ENCODE measurements around the gene PROS1. TPM values are rescaled to one million over a fixed set of nuclear protein-coding genes. Genes with fewer than 3 reads are reported as not detected.
A peak's percentile ranks its signal among the peaks of the same experiment; 100 is the strongest.

Gene PROS1
- total RNA-seq, 1 donor from 2014 or later = 12.0 TPM

- H3K27ac Mint-ChIP-seq (ENCODE audit: unreplicated experiment) = no peak overlapping the region
- no peaks in the 10 kb centered on the region for H3K4me1 Mint-ChIP-seq
- no peak for DNase-seq (ENCODE audit: low read depth, low spot score)
- no peak for TF ChIP-seq CTCF (conservative IDR thresholded peaks at IDR 0.05)
- H3K27me3 Mint-ChIP-seq (ENCODE audit: low read depth) = no peaks in the 10 kb centered on the region
- no peak overlapping the region for H3K4me3 Mint-ChIP-seq
- no peaks in the 10 kb centered on the region for H3K36me3 Mint-ChIP-seq (ENCODE audit: low read depth)
- H3K9me3 Mint-ChIP-seq = no peaks in the 10 kb centered on the region
Measured at GRCh38 chr3:93988764-93989163, 15.1 kb upstream of the PROS1 start.

GRCh38 chr3:93988283-93988682, 14.6 kb upstream of the PROS1 start:
- no peaks in the 10 kb centered on the region for H3K9me3 Mint-ChIP-seq
- H3K36me3 Mint-ChIP-seq (ENCODE audit: low read depth) = no peaks in the 10 kb centered on the region
- no peaks in the 10 kb centered on the region for H3K27me3 Mint-ChIP-seq (ENCODE audit: low read depth)
- H3K4me3 Mint-ChIP-seq = no peak overlapping the region
- DNase-seq (ENCODE audit: low read depth, low spot score) = no peak
- H3K4me1 Mint-ChIP-seq = no peaks in the 10 kb centered on the region
- TF ChIP-seq CTCF (conservative IDR thresholded peaks at IDR 0.05) = no peak
- H3K27ac Mint-ChIP-seq (ENCODE audit: unreplicated experiment) = no peak overlapping the region

GRCh38 chr3:93984618-93985017, 10.9 kb upstream of the PROS1 start:
- no peak overlapping the region for H3K27ac Mint-ChIP-seq (ENCODE audit: unreplicated experiment)
- no peak for TF ChIP-seq CTCF (conservative IDR thresholded peaks at IDR 0.05)
- DNase-seq (ENCODE audit: low read depth, low spot score) = no peak
- H3K9me3 Mint-ChIP-seq = no peaks in the 10 kb centered on the region
- H3K36me3 Mint-ChIP-seq (ENCODE audit: low read depth) = no peaks in the 10 kb centered on the region
- no peaks in the 10 kb centered on the region for H3K27me3 Mint-ChIP-seq (ENCODE audit: low read depth)
- no peak overlapping the region for H3K4me3 Mint-ChIP-seq
- H3K4me1 Mint-ChIP-seq = peaks cover 27% of the 10 kb centered on the region

- H3K4me3 Mint-ChIP-seq = peak overlapping the region; percentile 35
- no peaks in the 10 kb centered on the region for H3K36me3 Mint-ChIP-seq (ENCODE audit: low read depth)
- no peak for TF ChIP-seq CTCF (conservative IDR thresholded peaks at IDR 0.05)
- H3K27me3 Mint-ChIP-seq (ENCODE audit: low read depth) = no peaks in the 10 kb centered on the region
- no peaks in the 10 kb centered on the region for H3K9me3 Mint-ChIP-seq
- H3K4me1 Mint-ChIP-seq = peaks cover 31% of the 10 kb centered on the region
- H3K27ac Mint-ChIP-seq (ENCODE audit: unreplicated experiment) = no peak overlapping the region
- no peak for DNase-seq (ENCODE audit: low read depth, low spot score)
Measured at GRCh38 chr3:93983408-93983807, 9.7 kb upstream of the PROS1 start.

- H3K36me3 Mint-ChIP-seq (ENCODE audit: low read depth) = no peaks in the 10 kb centered on the region
- no peaks in the 10 kb centered on the region for H3K9me3 Mint-ChIP-seq
- peak overlapping the region; percentile 91 for H3K4me3 Mint-ChIP-seq
- H3K4me1 Mint-ChIP-seq = peaks cover 31% of the 10 kb centered on the region
- H3K27ac Mint-ChIP-seq (ENCODE audit: unreplicated experiment) = no peak overlapping the region
- DNase-seq (ENCODE audit: low read depth, low spot score) = no peak
- no peaks in the 10 kb centered on the region for H3K27me3 Mint-ChIP-seq (ENCODE audit: low read depth)
- TF ChIP-seq CTCF (conservative IDR thresholded peaks at IDR 0.05) = no peak
Measured at GRCh38 chr3:93981649-93982048, 8.0 kb upstream of the PROS1 start.
